Right ventricle myocardium superior (tissue), 1 donor: ENCODE results near the gene QPRT. TPM values are rescaled to one million over a fixed set of nuclear protein-coding genes. Genes with fewer than 3 reads are reported as not detected.
"Not testable (repeated sequence)": the region's sequence is repeated elsewhere in the genome, so short reads cannot be mapped to it uniquely, and the experiment has no call there.

Experiments used
- ATAC-seq: fragments of 200-7000 bp; cut with Tn5 transposase; one replicate; pipeline ENCODE4 v1.9.1; 2020; ENCODE audit warnings: mild to moderate bottlenecking; ENCODE audit not compliant: poor library complexity
- DNase-seq: peaks from one replicate; pipeline ENCODE4 v3.0.0-alpha.2; 2020
- intact Hi-C: fragments of 100-400 bp; cut with DNase I; formaldehyde crosslinking; loops from one replicate; pipeline ENCODE4 v1.11.2; 2022
- long read RNA-seq: library from polyadenylated mRNA; unstranded; transcript quantifications from one replicate; pipeline ENCODE4 v2.0.0, GENCODE V29; 2021
- total RNA-seq: library from RNA; stranded (reverse); fragmentation: NEBNext Ultra II Directional; extraction: Animal tissue kit (Norgen Biotek cat#: 25700); gene quantifications from one replicate; pipeline ENCODE4 v1.2.1, GENCODE V29; 2021
- donor health status: DM: no; HTN: yes; CAD: no; lungs with severe emphysema.

QPRT gene
- 31.8 TPM for total RNA-seq
- long read RNA-seq, transcript QPRT-202 (4 exons, 2,343 nt): major isoform, 38 of 48 reads
- long read RNA-seq, partial matches to known transcripts: 2 of 48 reads
- long read RNA-seq, other reads (novel, unspliced or antisense): 8 of 48 reads

DNA sequence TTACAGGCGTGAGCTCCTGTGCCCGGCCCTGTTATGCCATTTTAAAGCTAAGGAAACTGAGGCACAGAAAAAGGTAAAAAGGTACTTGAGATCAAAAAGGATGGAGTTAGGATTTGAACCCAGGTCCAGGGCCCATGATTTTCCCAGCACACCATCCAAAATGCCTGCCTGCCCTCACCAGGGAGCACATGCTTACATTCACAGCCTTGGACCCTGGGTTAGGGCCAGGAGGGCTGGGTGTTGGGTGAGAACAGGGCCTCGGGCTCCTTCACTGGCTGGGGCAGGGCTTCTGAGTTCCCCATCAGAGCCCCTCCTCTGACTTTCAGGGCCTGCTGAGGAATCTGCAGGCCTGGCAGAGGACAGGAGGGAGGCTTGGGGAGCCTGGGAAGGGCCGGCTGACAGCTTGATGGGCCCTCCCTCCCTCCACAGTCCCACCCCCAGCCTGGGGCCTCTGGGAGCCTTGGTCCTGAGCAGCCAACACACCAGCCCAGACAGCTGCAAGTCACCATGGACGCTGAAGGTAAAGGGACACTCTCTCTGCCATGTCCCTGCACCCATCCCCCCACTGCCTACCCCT, at the start of gene QPRT:
QPRT (plus strand) TSS at position 490 of the 577 bp plus-strand sequence; CDS start at position 508, 18 bp downstream.
- intact Hi-C loops: no loop called here
- peak; percentile 66 for DNase-seq
- peak; percentile 86 for ATAC-seq

DNA sequence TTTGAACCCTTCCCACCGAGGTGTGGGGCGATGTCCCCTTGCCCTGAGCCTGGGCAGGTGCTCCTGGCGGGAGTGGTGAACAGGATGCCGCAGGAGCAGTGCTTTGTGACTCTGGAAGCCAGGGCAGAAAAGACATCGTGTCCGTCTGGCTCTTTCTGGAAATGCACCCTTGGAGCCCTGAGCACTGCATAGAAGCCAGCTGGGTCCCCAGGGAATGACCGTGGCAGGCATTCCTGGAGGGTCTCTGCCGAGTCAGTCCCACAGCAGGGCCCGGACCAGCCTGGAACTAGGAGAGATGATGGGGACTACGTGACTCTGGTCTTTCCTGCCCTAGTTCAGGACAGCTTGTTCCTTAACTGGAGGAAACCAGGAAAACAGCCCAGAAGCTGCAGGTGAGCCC, 49.7 kb upstream of the QPRT start:
- ATAC-seq, DNase-seq, intact Hi-C loops: not testable (repeated sequence)

DNA sequence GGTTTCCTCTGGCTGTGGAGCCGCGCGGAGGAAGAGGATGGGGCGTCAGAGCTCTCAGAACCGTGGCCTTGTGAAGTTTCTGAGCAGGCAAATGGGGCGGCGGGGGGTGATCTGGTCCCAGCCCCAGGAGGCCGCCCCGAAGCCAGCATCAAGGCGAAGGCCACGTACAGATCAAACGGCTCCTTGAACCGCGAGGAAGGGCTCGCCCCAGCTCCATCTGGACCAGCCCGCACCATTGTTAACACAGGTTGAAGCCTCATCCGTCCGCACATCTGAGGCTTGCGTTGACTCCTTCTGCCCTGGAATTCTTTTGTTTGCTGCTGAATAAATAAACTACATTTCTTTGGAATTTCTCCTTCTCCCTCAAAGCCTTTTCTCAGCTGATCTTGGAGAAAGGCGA, 47.3 kb upstream of the QPRT start:
- intact Hi-C loops, ATAC-seq, DNase-seq: not testable (repeated sequence)

DNA sequence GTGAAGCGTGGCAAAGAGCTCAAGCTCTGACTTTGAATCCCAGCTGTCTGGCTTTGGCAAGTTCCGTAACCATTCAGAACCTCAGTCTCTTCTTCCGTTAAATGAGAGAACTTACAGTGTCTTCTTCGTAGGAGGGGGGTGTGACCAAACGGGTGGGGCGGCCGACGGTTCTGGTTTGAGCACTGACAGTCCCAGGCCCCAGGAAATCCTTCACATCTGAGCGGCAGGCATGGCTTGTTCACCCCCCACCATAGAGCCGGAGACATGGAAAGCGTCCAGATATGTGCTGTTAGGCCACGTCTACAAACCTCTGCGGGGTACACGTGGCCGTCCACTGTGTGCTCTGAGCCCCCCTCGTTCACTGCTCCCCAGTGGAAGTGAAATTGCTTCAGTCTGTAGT, 43.1 kb upstream of the QPRT start:
- intact Hi-C loops: not testable (repeated sequence)

DNA sequence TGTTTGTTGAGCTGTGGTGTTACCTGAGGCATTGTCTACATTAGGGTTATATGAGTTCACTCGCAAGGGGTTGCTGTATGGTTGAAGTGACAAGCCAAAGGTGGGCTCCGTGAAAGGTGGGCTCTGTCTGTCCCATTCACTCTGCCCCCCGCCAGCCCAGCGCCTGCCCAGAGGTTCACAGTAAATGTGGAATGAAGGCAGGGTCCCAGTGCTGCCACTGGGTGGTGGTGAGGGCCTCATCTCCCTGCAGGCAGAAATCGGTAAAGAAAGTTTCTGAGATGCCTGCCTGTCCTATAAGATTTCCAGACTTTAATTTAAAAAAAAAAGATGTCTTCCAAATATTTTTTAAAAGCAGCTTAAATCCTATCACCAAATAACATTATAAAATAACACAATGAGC, 42.6 kb upstream of the QPRT start:
- ATAC-seq, DNase-seq, intact Hi-C loops: not testable (repeated sequence)

More for the DNA sequence above, 43.1 kb upstream of the QPRT start:
- not testable (repeated sequence) for ATAC-seq, DNase-seq

DNA sequence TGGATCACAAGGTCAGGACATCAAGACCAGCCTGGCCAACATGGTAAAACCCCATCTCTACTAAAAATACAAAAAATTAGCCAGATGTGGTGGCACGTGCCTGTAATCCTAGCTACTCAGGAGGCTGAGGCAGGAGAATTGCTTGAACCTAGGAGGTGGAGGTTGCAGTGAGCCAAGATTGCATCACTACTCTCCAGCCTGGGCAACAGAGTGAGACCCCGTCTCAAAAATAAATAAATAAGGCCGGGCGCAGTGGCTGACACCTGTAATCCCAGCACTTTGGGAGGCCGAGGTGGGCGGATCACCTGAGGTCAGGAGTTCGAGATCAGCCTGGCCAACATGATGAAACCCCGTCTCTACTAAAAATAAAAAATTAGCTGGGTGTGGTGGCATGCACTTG, 40.2 kb upstream of the QPRT start:
- ATAC-seq, intact Hi-C loops, DNase-seq: not testable (repeated sequence)

DNA sequence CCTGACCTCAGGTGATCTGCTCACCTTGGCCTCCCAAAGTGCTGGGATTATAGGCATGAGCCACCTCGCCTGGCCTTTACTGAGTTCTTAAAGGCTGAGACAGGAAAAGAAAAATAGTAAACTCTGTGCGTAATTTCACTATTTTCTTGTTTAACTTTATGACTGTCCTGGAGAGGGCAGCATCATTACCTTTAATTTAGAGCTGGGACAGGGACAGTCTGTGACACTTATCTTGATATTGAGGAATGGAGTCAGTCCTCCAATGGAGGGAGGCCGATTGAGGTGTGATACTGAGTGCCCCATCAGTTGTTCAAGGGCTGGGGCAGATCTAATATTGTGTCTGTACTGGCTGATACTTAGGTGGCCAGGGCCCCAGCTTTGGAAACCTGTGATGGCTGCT, 37.4 kb upstream of the QPRT start:
- ATAC-seq (no peak), DNase-seq (no peak)
- intact Hi-C loops: no loop called here

DNA sequence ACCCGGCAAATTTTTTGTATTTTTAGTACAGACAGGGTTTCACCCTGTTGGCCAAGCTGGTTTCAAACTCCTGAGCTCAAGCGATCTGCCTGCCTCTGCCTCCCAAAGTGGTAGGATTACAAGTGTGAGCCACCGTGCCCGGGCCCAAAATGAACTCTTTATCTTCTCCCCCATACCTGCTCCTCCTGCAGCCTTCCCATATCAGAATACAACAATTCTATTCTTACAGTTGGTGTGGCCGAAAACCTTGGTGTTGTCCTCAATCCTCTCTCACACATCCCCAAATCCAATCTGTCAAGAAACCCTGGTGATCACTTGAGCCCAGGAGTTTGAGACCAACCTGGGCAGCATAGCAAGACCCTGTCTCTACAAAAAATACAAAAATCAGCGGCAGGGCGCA, 35.4 kb upstream of the QPRT start:
- DNase-seq: no peak
- ATAC-seq: no peak
- intact Hi-C loops: no loop called here

DNA sequence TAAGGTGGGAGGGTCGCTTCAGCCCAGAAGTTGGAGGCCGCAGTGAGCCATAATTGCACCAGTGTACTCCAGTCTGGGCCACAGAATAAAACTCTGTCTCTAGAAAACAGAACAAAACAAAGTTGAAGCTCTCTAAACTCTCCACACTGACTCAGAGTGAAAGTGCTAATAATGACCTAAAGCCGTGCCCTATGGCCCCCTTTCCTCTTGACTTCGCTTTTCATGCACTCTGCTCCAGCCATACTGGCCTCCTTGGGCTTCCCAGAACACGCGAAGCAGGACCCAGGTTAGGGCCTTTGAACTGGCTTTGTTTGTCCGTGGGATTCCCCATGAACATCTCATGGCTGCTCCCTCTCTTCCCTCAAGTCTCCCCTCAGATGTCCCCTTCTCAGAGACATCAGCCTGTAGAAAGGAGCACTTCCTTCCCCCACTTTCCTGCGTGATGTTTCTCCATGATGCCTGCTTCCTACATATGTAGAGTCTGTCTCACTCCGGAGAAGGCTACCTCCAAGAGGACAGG, 34.6 kb upstream of the QPRT start:
- no peak for DNase-seq
- ATAC-seq: no peak
- intact Hi-C loops: no loop called here

DNA sequence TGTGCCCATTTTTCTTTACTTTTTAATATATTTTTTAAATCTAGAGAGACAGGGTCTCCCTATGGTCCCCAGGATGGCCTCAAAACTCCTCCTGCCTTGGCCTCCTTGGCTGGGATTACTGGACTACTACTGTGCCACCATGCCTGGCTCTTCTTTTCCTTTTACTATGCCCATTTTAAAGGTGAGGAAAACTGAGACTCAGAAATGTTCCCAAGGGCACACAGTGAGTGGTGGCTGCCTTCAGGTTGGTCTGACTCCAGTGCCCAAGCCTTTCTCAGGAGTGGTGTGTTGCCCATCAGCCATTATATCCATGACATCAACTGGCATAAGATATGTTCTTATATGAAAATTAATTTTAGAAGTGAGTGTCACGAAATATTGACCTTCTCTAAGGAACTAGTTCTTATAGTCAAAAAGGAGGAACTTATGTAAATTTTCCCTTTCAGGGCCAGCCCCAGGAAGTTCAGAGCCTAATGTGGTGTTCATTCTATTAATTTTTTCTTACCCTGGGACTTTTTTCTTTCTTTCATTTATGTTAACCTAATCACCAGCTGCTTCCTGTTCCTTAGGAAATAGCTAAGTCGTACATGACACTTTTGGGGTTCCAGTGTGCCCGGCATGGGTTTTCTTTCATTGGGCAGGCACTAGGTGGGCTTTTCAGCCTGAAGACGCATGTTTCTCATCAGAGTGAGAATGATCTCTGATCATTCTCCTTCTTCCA, 33.8 kb upstream of the QPRT start:
- intact Hi-C loops: no loop called here
- DNase-seq (no peak), ATAC-seq (no peak)

DNA sequence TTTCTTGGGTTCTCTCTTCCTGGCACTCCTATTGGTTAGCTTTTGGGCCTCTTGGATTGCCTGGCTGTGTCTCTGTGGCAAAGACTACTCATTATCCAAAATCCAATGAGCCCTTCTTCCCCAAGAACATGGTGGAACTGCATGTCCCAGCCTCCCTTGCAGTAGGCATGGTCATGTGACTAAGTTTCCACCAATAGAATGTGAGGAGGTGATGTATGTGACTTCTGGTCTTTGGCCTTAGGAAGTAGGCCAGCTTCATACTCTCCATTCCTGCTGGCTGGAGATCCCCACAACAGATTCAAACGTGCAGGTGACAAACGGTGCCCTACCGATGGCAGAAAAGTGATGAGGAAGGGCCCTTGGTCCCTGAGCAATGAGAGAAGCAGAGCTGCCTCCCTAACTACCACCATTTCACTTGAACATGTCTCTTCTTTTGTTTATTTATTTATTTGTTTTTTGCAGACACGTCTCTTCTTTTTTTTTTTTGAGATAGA, 33.2 kb upstream of the QPRT start:
- intact Hi-C loops: no loop called here
- no peak for ATAC-seq
- no peak for DNase-seq

DNA sequence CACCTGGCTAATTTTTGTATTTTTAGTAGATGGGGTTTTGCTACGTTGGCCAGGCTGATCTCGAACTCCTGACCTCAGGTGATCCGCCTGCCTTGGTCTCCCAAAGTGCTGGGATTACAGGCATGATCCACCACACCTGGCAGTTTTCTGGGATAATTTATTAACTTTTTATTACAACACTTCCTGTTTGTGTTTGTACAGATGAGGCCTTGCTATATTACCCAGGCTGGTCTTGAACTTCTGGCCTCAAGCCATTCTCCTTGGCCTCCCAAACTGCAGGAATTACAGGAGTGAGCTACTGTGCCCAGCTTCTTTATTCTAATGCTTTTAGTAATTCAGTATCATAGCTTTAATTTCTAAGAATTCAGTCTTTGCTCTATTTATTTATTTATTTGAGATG, 32.0 kb upstream of the QPRT start:
- ATAC-seq: no peak
- no peak for DNase-seq
- intact Hi-C loops: no loop called here

DNA sequence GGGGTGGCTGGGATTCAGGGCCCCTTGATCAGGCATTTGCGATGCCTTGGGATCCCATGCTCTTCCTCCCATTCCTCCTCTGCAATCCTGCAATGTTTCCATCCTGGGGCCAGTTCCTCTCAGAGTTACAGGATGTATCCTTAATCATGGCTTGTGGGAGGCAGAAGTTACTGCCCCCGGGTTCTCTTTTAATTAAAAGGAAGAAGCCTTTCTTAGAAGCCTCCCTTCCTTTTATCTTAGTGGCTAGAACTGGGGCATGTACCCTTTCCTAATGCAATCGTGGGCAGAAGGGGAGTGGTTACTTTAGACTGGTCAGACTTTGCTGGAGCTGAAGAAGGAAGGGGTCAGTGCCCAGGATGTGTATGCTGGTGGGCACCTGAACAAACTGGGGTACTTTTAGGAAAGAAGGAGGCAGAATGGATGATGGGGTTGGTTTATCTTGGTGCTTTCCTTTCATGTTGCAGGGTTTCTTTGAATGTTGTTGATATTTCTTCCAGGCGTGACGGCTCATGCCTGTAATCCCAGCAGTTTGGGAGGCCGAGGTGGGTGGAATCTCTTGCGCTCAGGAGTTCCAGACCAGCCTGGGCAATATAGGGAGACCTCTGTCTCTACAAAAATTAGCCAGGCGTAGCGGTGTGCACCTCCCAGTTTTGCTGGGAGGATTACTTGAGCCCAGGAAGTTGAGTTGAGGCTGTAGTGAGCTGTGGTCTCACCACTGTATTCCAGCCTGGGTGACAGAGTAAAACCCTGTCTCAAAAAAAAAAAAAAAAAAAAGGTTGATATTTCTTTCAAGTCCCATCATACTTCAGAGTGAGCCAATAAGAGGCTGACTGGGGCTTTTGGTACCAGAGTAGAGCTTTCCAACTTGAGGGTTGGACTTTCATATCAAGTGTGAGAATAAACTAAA, 29.1 kb upstream of the QPRT start:
- no peak for DNase-seq
- no peak for ATAC-seq
- intact Hi-C loops: no loop called here

DNA sequence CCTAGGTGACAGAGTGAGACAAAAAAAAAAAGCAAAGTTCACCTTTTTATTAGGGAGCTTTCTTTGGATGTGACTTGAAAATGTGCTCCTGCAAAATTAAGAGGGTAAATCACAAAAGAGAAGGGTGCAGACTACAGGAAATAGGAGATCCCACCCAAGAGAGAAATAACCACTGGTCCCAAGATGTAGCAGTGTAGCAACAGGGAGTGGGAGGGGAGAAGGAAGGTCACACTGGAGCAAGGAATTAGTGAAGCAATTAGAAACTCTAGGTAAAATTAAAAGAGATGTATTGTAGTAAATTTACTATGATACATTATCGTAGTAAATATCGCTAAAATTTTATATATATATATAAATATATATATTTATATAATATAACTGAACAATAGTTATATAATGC, 28.2 kb upstream of the QPRT start:
- DNase-seq (no peak), ATAC-seq (no peak)
- intact Hi-C loops: no loop called here

DNA sequence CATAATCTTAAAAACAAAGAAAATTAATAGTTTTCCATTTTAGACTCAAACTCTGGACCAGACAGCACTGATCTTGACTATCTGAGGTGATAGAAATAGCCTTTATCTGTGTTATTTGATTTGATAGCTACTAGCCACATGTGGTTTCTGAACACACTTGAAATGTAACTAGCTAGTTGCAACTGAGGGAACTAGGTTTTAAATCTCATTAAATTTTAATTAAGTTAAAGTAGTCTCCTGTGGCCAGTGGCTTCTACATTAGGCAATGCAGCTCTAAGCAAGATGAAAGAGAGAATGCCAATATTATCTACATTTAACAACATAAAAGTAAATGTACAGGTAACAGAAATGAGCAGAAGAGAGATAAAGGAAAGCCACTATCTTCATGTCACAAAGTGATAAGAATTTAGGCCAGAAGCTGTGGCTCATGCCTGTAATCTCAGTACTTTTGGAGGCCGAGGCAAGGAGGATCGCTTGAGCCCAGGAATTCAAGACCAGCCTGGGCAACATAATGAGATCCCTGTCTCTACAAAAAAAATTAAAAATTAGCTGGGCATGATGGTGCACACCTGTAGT, 27.1 kb upstream of the QPRT start:
- ATAC-seq: no peak
- no peak for DNase-seq
- intact Hi-C loops: no loop called here

DNA sequence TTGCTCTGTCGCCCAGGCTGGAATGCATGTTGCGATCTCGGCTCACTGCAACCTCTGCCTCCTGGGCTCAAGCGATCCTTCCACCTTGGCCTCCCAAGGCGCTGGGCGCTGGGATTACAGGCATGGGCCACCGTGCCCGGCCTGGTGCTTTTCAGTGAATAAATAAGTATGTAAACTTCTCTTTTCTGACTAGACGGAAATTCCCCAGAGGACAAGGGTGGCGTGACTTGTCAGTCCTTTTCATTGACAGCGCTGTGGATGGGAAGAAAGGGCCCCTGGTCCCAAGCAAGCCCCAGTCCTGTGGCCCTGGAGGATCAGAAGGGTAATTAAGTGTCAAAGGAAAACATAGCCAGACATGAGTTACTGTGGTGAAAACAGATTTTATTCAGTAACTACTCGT, 25.5 kb upstream of the QPRT start:
- no peak for ATAC-seq
- intact Hi-C loops: no loop called here
- DNase-seq: no peak

DNA sequence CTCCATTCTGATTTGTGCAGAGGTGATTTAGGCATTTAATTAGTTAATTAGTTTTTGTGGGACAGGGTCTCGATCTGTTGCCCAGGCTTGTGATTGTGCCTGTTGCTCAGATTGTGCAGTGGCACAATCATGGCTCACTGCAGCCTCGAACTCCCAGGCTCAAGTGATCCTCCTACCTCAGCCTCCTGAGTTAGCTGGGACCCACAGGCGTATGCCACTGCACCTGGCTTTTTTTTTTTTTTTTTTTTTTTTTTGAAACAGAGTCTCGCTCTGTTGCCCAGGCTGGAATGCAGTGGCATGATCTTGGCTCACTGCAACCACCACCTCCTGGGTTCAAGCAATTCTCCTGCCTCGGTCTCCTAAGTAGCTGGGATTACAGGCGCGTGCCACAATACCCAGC, 25.1 kb upstream of the QPRT start:
- ATAC-seq, DNase-seq, intact Hi-C loops: not testable (repeated sequence)

DNA sequence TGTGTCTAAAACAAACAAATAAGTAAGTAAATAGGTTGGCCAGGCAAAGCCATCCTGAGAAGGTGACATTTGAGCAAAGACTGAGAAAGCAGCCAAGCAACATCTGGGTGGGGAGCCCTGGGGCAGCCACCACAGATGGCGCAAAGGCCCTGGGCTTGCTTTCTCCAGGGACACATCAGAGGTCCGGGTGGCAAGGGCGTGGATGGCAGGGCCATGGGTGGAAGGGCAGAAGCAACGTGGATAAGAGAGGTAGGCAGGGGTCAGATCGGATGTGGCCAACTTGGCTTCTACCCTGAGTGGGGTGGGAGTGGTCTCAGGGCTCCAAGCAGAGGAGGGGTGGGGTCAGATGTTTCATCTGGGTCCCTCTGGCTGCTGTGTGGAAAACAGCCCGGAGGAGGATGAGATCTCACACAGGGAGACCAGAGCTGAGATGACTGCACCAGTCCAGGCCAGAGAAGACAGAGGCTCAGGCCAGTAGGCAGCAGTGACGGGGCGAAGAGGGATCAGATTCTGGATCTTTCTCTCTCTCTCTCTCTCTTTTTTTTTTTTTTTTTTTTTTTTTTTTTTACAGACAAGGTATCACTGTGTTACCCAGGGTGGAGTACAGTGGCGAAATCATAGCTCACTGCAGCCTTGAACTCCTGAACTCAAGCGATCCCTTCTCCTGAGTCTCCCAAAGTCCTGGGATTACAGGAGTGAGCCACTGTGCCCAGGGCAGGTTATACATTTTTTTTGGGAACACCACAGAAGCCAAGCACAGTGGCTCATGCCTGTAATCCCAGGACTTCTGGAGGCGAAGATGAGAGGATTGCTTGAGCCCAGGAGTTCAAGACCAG, 22.1 kb upstream of the QPRT start:
- DNase-seq (no peak), ATAC-seq (no peak)
- intact Hi-C loops: no loop called here
